Glomerular endothelial cell (primary cell): ENCODE data around the gene GDPD4. TPM values are rescaled to one million over a fixed set of nuclear protein-coding genes. Genes with fewer than 3 reads are reported as not detected.

Source experiments
- DNase-seq: peaks from one replicate; pipeline ENCODE4 v3.0.0-alpha.2; 2011; ENCODE audit warnings: low read depth, low spot score; ENCODE audit errors: extremely low read depth
- total RNA-seq: library from RNA; depleted of rRNA; stranded (reverse); fragments of >200 nt; gene quantifications from 2 replicates; pipeline ENCODE4 v1.2.3, GENCODE V29; 2015

The GDPD4 gene
- total RNA-seq = not detected in 2 replicates

GRCh38 chr11:77301510-77301909 is at the start of gene GDPD4:
GDPD4 (minus strand) TSS chr11:77301686; CDS start chr11:77285137, 16,549 bp downstream.
- no peak for DNase-seq

GRCh38 chr11:77347948-77348347 is 46.5 kb upstream of the GDPD4 start:
- DNase-seq = no peak

- DNase-seq = no peak
Measured at GRCh38 chr11:77346906-77347603, 45.6 kb upstream of the GDPD4 start.

GRCh38 chr11:77345621-77346020 is 44.1 kb upstream of the GDPD4 start:
- DNase-seq = no peak

GRCh38 chr11:77340501-77340900 is 39.0 kb upstream of the GDPD4 start:
- DNase-seq = no peak

GRCh38 chr11:77332259-77332658 is 30.8 kb upstream of the GDPD4 start:
- no peak for DNase-seq

- no peak for DNase-seq
Measured at GRCh38 chr11:77325159-77325558, 23.7 kb upstream of the GDPD4 start.

- DNase-seq = no peak
Measured at GRCh38 chr11:77324508-77324907, 23.0 kb upstream of the GDPD4 start.

GRCh38 chr11:77322926-77323590 is 21.6 kb upstream of the GDPD4 start:
- no peak for DNase-seq

- DNase-seq = no peak
Measured at GRCh38 chr11:77322506-77322905, 21.0 kb upstream of the GDPD4 start.

GRCh38 chr11:77320351-77320750 is 18.9 kb upstream of the GDPD4 start:
- no peak for DNase-seq

GRCh38 chr11:77318600-77318999 is 17.1 kb upstream of the GDPD4 start:
- DNase-seq = no peak

GRCh38 chr11:77316733-77317342 is 15.4 kb upstream of the GDPD4 start:
- no peak for DNase-seq

- no peak for DNase-seq
Measured at GRCh38 chr11:77312107-77312506, 10.6 kb upstream of the GDPD4 start.

GRCh38 chr11:77311701-77312100 is 10.2 kb upstream of the GDPD4 start:
- no peak for DNase-seq

- no peak for DNase-seq
Measured at GRCh38 chr11:77310721-77311120, 9.2 kb upstream of the GDPD4 start.

- no peak for DNase-seq
Measured at GRCh38 chr11:77309401-77310085, 8.1 kb upstream of the GDPD4 start.

- DNase-seq = no peak
Measured at GRCh38 chr11:77308838-77309237, 7.4 kb upstream of the GDPD4 start.

GRCh38 chr11:77303328-77303727 is 1.8 kb upstream of the GDPD4 start:
- no peak for DNase-seq

GRCh38 chr11:77302752-77303151 is 1.3 kb upstream of the GDPD4 start:
- no peak for DNase-seq

- no peak for DNase-seq
Measured at GRCh38 chr11:77300695-77301094, 791 bp downstream of the GDPD4 start.
